Measurements from ENCODE around the gene CHID1.

CHID1 gene

GRCh38 chr11:862081-862661, 48.4 kb downstream of the CHID1 start:
- Mint-ChIP-seq H3K4me3 (no peak overlapping the region), H3K27me3 (no peaks in the 10 kb centered on the region), H3K9me3 (no peaks in the 10 kb centered on the region), H3K36me3 (ENCODE audit: insufficient read depth) (peaks cover 6% of the 10 kb centered on the region), H3K4me1 (peaks cover under 1% of the 10 kb centered on the region), H3K27ac (ENCODE audit: low read depth) (no peak overlapping the region)
- ATAC-seq (replicated peaks; ENCODE audit: extremely low read depth, poor library complexity, severe bottlenecking) (no peak), DNase-seq (ENCODE audit: low spot score in 2 of 2) (no peak)

DNA sequence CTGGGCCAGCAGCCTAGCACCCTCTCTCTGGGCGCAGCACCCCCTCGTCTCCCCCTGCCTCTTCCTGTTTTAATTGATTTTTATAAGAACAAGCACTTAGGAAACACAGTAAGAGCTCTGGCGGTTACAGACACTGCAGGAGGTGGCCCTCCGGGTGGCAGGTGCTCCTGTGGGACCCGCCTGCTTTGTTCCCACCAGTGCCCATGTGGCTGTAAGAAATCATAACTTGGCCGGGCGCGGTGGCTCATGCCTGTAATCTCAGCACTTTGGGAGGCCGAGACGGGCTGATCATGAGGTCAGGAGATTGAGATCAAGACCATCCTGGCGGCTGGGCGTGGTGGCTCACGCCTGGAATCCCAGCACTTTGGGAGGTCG, 49.5 kb downstream of the CHID1 start:
- peaks cover 7% of the 10 kb centered on the region for H3K4me1 Mint-ChIP-seq
- peaks cover 4% of the 10 kb centered on the region for H3K36me3 Mint-ChIP-seq (ENCODE audit: insufficient read depth)
- ATAC-seq (replicated peaks; ENCODE audit: extremely low read depth, poor library complexity, severe bottlenecking) (no peak), DNase-seq (ENCODE audit: low spot score in 2 of 2) (no peak)
- no peaks in the 10 kb centered on the region for H3K27me3 Mint-ChIP-seq
- no peaks in the 10 kb centered on the region for H3K9me3 Mint-ChIP-seq
- H3K4me3 Mint-ChIP-seq, result no peak overlapping the region
- H3K27ac Mint-ChIP-seq (ENCODE audit: low read depth), result peak overlapping the region; percentile 29

GRCh38 chr11:860234-861104, 50.1 kb downstream of the CHID1 start:
- H3K27ac Mint-ChIP-seq (ENCODE audit: low read depth), result peak overlapping the region; percentile 29

DNA sequence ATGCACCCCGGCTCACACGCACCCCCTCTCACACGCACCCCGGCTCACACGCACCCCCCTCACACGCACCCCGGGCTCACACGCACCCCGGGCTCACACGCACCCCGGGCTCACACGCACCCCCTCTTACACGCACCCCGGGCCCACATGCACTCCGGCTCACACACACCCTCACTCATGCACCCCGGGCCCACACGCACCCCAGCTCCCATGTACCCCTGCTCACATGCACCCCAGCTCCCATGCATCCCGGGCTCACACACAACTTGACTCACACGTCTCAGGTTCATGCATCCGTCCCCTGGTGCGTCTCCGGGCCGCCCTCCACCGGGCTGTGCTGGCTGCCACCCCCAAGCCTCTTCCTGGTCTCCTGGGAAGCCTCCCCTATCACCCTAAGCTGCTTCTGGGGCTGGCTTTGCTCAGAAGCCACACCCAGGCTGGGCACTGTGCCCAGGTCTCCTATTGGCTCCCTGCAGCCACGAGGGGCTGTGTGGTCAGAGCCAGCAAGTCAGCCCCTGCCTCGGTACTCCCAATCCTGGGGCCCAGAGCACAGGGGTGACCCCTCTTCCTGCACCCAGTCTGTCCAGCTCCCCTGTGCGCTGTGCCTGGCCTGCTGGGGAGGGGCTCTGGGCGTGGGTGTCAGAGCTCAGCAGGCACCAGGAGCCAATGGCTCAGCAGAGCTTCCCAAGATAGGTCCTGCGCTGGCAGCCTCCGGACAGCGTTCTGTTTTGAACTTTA, 51.0 kb downstream of the CHID1 start:
- Mint-ChIP-seq H3K27me3 (no peaks in the 10 kb centered on the region), H3K27ac (ENCODE audit: low read depth) (peak overlapping the region; percentile 85), H3K36me3 (ENCODE audit: insufficient read depth) (peaks cover 4% of the 10 kb centered on the region), H3K4me1 (peaks cover 7% of the 10 kb centered on the region), H3K4me3 (no peak overlapping the region), H3K9me3 (no peaks in the 10 kb centered on the region)
- DNase-seq (ENCODE audit: low spot score in 2 of 2), result no peak
- no peak for ATAC-seq (replicated peaks; ENCODE audit: extremely low read depth, poor library complexity, severe bottlenecking)

More at GRCh38 chr11:860234-861104, 50.1 kb downstream of the CHID1 start:
- Mint-ChIP-seq H3K4me1 (peaks cover 7% of the 10 kb centered on the region), H3K27me3 (no peaks in the 10 kb centered on the region), H3K36me3 (ENCODE audit: insufficient read depth) (peaks cover 4% of the 10 kb centered on the region), H3K9me3 (no peaks in the 10 kb centered on the region), H3K4me3 (no peak overlapping the region)
- DNase-seq (ENCODE audit: low spot score in 2 of 2) (no peak), ATAC-seq (replicated peaks; ENCODE audit: extremely low read depth, poor library complexity, severe bottlenecking) (no peak)

DNA sequence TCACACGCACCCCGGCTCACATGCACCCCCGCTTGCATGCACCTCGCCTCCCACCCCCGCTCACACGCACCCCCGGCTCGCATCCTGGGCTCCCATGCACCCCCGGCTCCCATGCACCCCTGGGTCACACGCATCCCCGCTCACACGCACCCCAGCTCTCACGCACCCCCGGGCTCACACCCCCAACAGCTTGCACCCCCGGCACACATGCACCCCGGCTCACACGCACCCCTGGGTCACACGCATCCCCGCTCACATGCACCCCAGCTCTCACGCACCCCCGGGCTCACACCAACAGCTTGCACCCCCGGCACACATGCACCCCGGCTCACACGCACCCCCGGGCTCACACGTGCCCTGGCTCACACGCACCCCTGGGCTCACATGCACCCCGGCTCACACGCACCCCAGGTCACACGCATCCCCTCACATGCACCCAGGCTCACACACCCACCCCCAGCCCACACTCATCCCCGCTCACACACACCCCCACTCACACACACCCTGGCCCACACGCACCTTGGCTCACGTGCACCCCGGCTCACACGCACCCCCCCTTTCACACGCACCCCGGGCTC, 51.8 kb downstream of the CHID1 start:
- no peak for DNase-seq (ENCODE audit: low spot score in 2 of 2)
- ATAC-seq (replicated peaks; ENCODE audit: extremely low read depth, poor library complexity, severe bottlenecking), result no peak
- H3K36me3 Mint-ChIP-seq (ENCODE audit: insufficient read depth), result peaks cover 2% of the 10 kb centered on the region

GRCh38 chr11:858053-858761, 52.4 kb downstream of the CHID1 start:
- no peak overlapping the region for H3K4me3 Mint-ChIP-seq
- H3K4me1 Mint-ChIP-seq, result peaks cover 7% of the 10 kb centered on the region
- DNase-seq (ENCODE audit: low spot score in 2 of 2) (no peak), ATAC-seq (replicated peaks; ENCODE audit: extremely low read depth, poor library complexity, severe bottlenecking) (no peak)
- H3K36me3 Mint-ChIP-seq (ENCODE audit: insufficient read depth), result peaks cover 2% of the 10 kb centered on the region
- H3K9me3 Mint-ChIP-seq, result no peaks in the 10 kb centered on the region
- no peak overlapping the region for H3K27ac Mint-ChIP-seq (ENCODE audit: low read depth)
- H3K27me3 Mint-ChIP-seq, result no peaks in the 10 kb centered on the region

More for the DNA sequence above, 51.8 kb downstream of the CHID1 start:
- Mint-ChIP-seq H3K4me3 (no peak overlapping the region), H3K27me3 (no peaks in the 10 kb centered on the region), H3K4me1 (peaks cover 7% of the 10 kb centered on the region), H3K9me3 (no peaks in the 10 kb centered on the region), H3K27ac (ENCODE audit: low read depth) (no peak overlapping the region)

GRCh38 chr11:856397-856796, 54.2 kb downstream of the CHID1 start:
- H3K27me3 Mint-ChIP-seq, result no peaks in the 10 kb centered on the region
- no peak for ATAC-seq (replicated peaks; ENCODE audit: extremely low read depth, poor library complexity, severe bottlenecking)

DNA sequence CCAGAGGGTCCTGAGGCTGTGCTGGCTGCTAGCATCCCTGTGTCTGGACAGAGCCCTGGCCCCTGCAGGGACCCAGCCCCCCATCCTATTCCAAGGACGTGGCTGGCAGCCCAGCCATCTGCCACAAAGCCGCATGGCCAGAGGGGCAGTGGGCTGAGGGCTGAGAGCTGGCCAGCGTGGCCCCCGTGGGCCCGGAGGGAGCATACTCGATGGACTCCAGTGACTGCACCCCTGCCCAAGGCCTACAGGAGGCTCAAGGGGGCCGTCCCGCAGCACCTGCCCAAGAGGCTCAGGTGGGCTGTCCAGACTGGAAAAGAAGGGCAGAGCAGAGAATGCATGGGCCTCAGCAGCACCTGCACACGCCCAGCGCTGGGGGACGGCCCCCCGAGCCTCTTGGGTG, 54.8 kb downstream of the CHID1 start:
- no peak for DNase-seq (ENCODE audit: low spot score in 2 of 2)
- no peaks in the 10 kb centered on the region for H3K9me3 Mint-ChIP-seq

More at GRCh38 chr11:856397-856796, 54.2 kb downstream of the CHID1 start:
- peak overlapping the region; percentile 27 for H3K27ac Mint-ChIP-seq (ENCODE audit: low read depth)
- no peak for DNase-seq (ENCODE audit: low spot score in 2 of 2)
- H3K9me3 Mint-ChIP-seq, result no peaks in the 10 kb centered on the region
- peaks cover 6% of the 10 kb centered on the region for H3K36me3 Mint-ChIP-seq (ENCODE audit: insufficient read depth)
- peaks cover 7% of the 10 kb centered on the region for H3K4me1 Mint-ChIP-seq
- H3K4me3 Mint-ChIP-seq, result no peak overlapping the region

GRCh38 chr11:855330-855674, 55.3 kb downstream of the CHID1 start:
- H3K27ac Mint-ChIP-seq (ENCODE audit: low read depth), result no peak overlapping the region
- no peak overlapping the region for H3K4me3 Mint-ChIP-seq
- peaks cover 7% of the 10 kb centered on the region for H3K4me1 Mint-ChIP-seq
- H3K36me3 Mint-ChIP-seq (ENCODE audit: insufficient read depth), result peaks cover 6% of the 10 kb centered on the region
- H3K27me3 Mint-ChIP-seq, result no peaks in the 10 kb centered on the region
- no peak for ATAC-seq (replicated peaks; ENCODE audit: extremely low read depth, poor library complexity, severe bottlenecking)
- no peaks in the 10 kb centered on the region for H3K9me3 Mint-ChIP-seq
- no peak for DNase-seq (ENCODE audit: low spot score in 2 of 2)

More for the DNA sequence above, 54.8 kb downstream of the CHID1 start:
- ATAC-seq (replicated peaks; ENCODE audit: extremely low read depth, poor library complexity, severe bottlenecking), result no peak
- H3K27me3 Mint-ChIP-seq, result no peaks in the 10 kb centered on the region
- no peak overlapping the region for H3K4me3 Mint-ChIP-seq
- H3K36me3 Mint-ChIP-seq (ENCODE audit: insufficient read depth), result peaks cover 6% of the 10 kb centered on the region
- no peak overlapping the region for H3K27ac Mint-ChIP-seq (ENCODE audit: low read depth)
- peaks cover 7% of the 10 kb centered on the region for H3K4me1 Mint-ChIP-seq

DNA sequence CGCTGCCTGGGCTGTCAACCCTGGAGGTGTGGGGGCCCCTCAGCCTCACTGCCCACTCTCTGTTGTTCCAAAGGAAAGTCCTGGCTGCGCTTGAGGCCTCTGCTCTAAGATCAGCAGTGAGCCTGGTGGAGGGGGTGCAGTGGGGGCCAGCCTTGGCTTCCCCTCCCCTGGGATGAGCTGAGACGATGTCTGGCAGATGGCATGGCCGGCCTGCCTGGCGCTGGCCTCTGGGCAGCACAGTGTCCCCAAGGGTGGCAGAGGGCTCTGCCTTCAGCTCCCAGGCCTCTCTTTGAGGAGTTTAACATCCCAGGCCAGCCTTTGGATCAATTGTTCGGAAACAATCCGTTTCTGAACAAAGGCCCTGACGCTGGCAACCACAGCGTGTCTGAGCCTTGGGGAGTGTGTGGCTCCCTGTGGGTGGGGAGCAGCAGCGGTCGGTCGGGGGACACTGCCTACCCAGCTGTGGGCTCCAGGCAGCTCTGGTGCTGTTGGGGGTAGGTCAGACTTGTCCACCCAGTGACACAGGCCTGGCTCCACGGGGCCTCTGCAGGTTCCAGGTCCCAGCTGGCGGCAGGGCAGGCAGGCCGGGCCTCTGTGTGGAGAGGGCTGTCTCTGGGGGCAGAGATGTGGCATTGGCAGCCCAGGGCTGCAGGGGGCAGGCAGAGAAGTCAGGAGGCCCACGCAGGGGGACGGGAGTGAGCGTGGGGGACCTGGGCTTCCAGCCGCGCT, 55.8 kb downstream of the CHID1 start:
- no peak for DNase-seq (ENCODE audit: low spot score in 2 of 2)
- Mint-ChIP-seq H3K27me3 (no peaks in the 10 kb centered on the region), H3K4me1 (peaks cover 7% of the 10 kb centered on the region), H3K27ac (ENCODE audit: low read depth) (no peak overlapping the region), H3K4me3 (no peak overlapping the region), H3K9me3 (no peaks in the 10 kb centered on the region), H3K36me3 (ENCODE audit: insufficient read depth) (peaks cover 6% of the 10 kb centered on the region)
- ATAC-seq (replicated peaks; ENCODE audit: extremely low read depth, poor library complexity, severe bottlenecking), result no peak

GRCh38 chr11:853682-854448, 56.7 kb downstream of the CHID1 start:
- Mint-ChIP-seq H3K27ac (ENCODE audit: low read depth) (no peak overlapping the region), H3K4me3 (no peak overlapping the region), H3K27me3 (no peaks in the 10 kb centered on the region), H3K36me3 (ENCODE audit: insufficient read depth) (peaks cover 6% of the 10 kb centered on the region), H3K4me1 (peaks cover 7% of the 10 kb centered on the region), H3K9me3 (no peaks in the 10 kb centered on the region)
- DNase-seq (ENCODE audit: low spot score in 2 of 2) (no peak), ATAC-seq (replicated peaks; ENCODE audit: extremely low read depth, poor library complexity, severe bottlenecking) (no peak)

Data from central memory CD8-positive, alpha-beta T cell (primary cell).